Endothelial cell (in vitro differentiated cells): ENCODE results near the gene AGFG1. TPM values are rescaled to one million over a fixed set of nuclear protein-coding genes. Genes with fewer than 3 reads are reported as not detected.
A peak's percentile ranks its signal among the peaks of the same experiment; 100 is the strongest.

Experiments
- DNase-seq: peaks from one replicate; pipeline ENCODE4 v3.0.0; 2021; ENCODE audit warnings: low spot score
- H3K27ac Mint-ChIP-seq: one replicate; pipeline ENCODE4 v1.8.0; 2021; ENCODE audit warnings: mixed read lengths, inconsistent platforms; ENCODE audit not compliant: unreplicated experiment
- H3K27me3 Mint-ChIP-seq: one replicate; pipeline ENCODE4 v1.8.0; 2021; ENCODE audit warnings: mild to moderate bottlenecking, moderate library complexity, mixed read lengths, inconsistent platforms; ENCODE audit not compliant: unreplicated experiment
- H3K36me3 Mint-ChIP-seq: one replicate; pipeline ENCODE4 v1.8.0; 2021; ENCODE audit warnings: mild to moderate bottlenecking, low read depth, mixed read lengths, inconsistent platforms; ENCODE audit not compliant: unreplicated experiment
- H3K4me1 Mint-ChIP-seq: one replicate; pipeline ENCODE4 v1.8.0; 2021; ENCODE audit warnings: mild to moderate bottlenecking, mixed read lengths, inconsistent platforms; ENCODE audit not compliant: unreplicated experiment
- H3K4me3 Mint-ChIP-seq: one replicate; pipeline ENCODE4 v1.8.0; 2021; ENCODE audit warnings: mild to moderate bottlenecking, mixed read lengths, inconsistent platforms; ENCODE audit not compliant: unreplicated experiment
- H3K9me3 Mint-ChIP-seq: one replicate; pipeline ENCODE4 v1.8.0; 2021; ENCODE audit warnings: mixed read lengths, inconsistent platforms; ENCODE audit not compliant: unreplicated experiment
- CTCF ChIP-seq: fragments of 200-600 bp; sonication (generic); IDR thresholded peaks from one replicate; pipeline ENCODE4 v1.5.0; 2021; ENCODE audit warnings: antibody characterized with exemption; ENCODE audit not compliant: unreplicated experiment
- total RNA-seq: library from RNA; stranded (reverse); fragmentation: NEBNext Ultra II Directional; extraction: Animal tissue kit (Norgen Biotek cat#: 25700); gene quantifications from one replicate; pipeline ENCODE4 v1.2.1, GENCODE V29; 2021; ENCODE audit not compliant: unreplicated experiment

Gene AGFG1
- total RNA-seq, 1 donor from 2014 or later, result 70.9 TPM

DNA sequence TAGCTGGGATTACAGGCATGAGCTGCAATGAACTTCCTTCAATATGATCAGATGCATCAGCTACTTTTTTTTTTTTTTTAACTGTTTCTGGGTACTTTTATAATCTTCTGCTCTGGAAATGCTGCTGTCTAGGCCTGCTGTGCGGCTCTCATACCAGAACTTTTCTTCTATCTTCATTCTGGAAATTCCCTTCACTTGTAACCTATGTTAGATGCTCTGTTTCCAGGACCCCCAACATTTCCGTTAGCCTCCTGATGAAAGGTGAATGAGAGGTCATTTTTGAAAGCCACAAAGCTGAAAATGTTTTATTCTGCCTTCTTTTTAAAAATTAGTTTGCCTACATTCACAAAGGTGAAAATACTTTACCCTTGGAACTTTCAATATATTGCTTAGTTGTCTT, 8.6 kb downstream of the AGFG1 start:
- Mint-ChIP-seq H3K36me3 (no peaks in the 10 kb centered on the region), H3K9me3 (no peaks in the 10 kb centered on the region), H3K4me3 (no peak overlapping the region), H3K4me1 (peaks cover 3% of the 10 kb centered on the region), H3K27ac (no peak overlapping the region), H3K27me3 (peaks cover 2% of the 10 kb centered on the region)
- DNase-seq, result no peak
- TF ChIP-seq CTCF, result no peak

DNA sequence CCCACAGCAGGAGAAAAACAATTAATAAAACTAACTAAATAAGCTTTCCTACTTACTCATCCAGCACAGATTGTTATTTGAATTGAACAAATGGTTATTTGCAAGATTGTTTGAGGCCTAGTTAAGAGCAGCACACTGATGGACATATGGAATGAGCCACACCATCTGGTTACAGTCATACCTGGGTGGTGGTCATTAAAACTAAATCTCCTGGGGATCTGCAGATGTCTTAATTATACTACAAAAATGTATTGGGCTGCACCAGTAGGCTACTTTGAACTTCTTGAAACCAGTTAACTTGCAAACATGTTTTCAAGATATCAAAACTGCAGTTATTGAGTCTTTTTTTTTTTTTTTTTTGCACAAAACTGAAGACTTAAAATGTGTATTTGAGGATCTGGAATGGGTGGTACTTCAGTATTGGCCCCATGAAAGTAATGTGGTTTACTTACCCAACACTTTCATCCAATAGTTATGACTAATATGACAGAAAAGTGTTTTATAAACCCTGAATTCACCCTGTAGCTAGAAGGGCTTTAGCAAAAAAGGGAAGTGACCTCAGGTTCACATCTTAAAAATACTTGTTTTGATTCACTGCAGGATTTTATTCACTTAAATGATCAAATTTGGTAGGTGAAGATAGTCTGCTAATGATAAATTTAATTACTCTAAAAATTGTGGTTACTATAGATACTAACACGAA, 10.8 kb downstream of the AGFG1 start:
- H3K4me1 Mint-ChIP-seq, result peaks cover 3% of the 10 kb centered on the region
- TF ChIP-seq CTCF, result no peak
- H3K9me3 Mint-ChIP-seq, result no peaks in the 10 kb centered on the region
- DNase-seq, result no peak
- no peak overlapping the region for H3K27ac Mint-ChIP-seq
- no peaks in the 10 kb centered on the region for H3K36me3 Mint-ChIP-seq
- no peak overlapping the region for H3K4me3 Mint-ChIP-seq
- H3K27me3 Mint-ChIP-seq, result peaks cover 2% of the 10 kb centered on the region

DNA sequence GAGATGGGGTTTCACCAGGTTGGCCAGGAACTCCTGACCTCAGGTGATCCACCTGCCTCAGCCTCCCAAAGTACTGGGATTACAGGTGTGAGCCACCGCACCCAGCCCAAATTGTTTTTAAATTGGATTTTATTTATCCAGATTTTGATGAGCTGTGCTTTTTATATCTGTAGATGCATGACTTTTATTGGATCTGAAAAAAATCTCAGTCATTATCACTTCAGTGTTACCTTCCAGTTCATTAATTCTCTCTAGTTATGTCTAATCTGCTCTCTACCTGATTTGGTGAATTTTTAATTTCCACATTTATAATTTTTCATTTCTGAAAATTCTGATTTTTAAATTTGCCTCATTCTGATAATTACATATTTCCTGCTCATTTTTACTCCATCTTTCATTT, 13.5 kb downstream of the AGFG1 start:
- H3K4me3 Mint-ChIP-seq, result no peak overlapping the region
- no peaks in the 10 kb centered on the region for H3K36me3 Mint-ChIP-seq
- H3K27me3 Mint-ChIP-seq, result peaks cover 2% of the 10 kb centered on the region
- no peak overlapping the region for H3K27ac Mint-ChIP-seq
- H3K9me3 Mint-ChIP-seq, result no peaks in the 10 kb centered on the region
- TF ChIP-seq CTCF, result no peak
- H3K4me1 Mint-ChIP-seq, result peaks cover 6% of the 10 kb centered on the region
- no peak for DNase-seq

DNA sequence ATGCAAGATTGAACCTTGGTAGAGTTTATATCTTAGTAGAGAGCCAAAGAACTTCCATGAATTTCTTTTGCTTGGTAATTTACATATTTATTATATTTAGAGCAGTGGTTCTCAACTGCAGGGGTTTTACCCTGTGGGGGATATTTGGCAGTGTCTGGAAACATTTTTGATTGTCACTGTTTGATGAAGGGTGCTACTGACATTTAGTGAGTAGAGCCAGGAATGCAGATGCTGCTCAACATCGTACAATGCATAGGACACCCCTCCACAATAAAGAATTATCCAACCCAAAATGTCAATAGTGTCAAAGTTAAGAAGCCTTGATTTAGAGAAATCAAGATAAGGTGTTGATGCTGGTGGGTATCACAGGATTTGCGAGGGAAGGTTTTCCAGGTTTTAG, 14.7 kb downstream of the AGFG1 start:
- peaks cover 8% of the 10 kb centered on the region for H3K4me1 Mint-ChIP-seq
- H3K27ac Mint-ChIP-seq, result no peak overlapping the region
- TF ChIP-seq CTCF, result no peak
- no peak overlapping the region for H3K4me3 Mint-ChIP-seq
- no peaks in the 10 kb centered on the region for H3K36me3 Mint-ChIP-seq
- peaks cover 2% of the 10 kb centered on the region for H3K27me3 Mint-ChIP-seq
- DNase-seq, result no peak
- H3K9me3 Mint-ChIP-seq, result no peaks in the 10 kb centered on the region

- no peaks in the 10 kb centered on the region for H3K9me3 Mint-ChIP-seq
These were observed 16.1 kb downstream of the AGFG1 start for GRCh38 chr2:227488045-227488444.

More at GRCh38 chr2:227488045-227488444, 16.1 kb downstream of the AGFG1 start:
- DNase-seq, result no peak
- H3K4me1 Mint-ChIP-seq, result peaks cover 8% of the 10 kb centered on the region
- H3K27me3 Mint-ChIP-seq, result peaks cover 2% of the 10 kb centered on the region
- no peaks in the 10 kb centered on the region for H3K36me3 Mint-ChIP-seq
- H3K27ac Mint-ChIP-seq, result peak overlapping the region; percentile 77
- no peak for TF ChIP-seq CTCF
- H3K4me3 Mint-ChIP-seq, result no peak overlapping the region
